ENCODE results near the gene TCIRG1.

- no peak for TF ChIP-seq CTCF (conservative IDR thresholded peaks at IDR 0.05; ENCODE audit: low read length)
- TF ChIP-seq EZH2phosphoT487 (IDR thresholded peaks at IDR 0.05; ENCODE audit: borderline replicate concordance) = no peak
These were observed 15.4 kb downstream of the TCIRG1 start for GRCh38 chr11:68053981-68054812.
